HG03039 (cell line): Measurements from ENCODE around the gene BACH2.

Experiments
- ATAC-seq: cut with Tn5 transposase; IDR thresholded peaks from one replicate; pipeline ENCODE4 v1.9.1; 2021; ENCODE audit warnings: mild to moderate bottlenecking, moderate library complexity; ENCODE audit not compliant: unreplicated experiment

The BACH2 gene

DNA sequence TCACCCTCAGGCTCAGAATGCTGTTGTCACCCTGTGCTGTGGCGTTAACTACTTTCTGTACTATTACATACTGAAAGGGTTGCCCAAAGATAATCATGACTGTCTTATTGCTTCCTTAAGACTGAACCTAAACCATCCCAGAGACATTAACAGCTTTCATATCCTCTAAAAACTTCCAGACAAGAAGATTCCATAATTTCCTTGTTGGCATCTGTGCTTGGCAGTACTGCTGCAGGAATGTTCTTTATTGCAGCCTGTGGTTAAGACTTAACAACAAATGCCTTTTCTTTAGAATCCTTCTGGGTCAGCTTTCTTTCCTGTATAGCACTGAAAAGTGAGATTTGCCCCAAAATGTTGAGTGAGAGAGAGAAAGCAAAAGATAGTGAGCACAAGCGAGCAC is 292.7 kb downstream of the BACH2 start:
- no peak for ATAC-seq

DNA sequence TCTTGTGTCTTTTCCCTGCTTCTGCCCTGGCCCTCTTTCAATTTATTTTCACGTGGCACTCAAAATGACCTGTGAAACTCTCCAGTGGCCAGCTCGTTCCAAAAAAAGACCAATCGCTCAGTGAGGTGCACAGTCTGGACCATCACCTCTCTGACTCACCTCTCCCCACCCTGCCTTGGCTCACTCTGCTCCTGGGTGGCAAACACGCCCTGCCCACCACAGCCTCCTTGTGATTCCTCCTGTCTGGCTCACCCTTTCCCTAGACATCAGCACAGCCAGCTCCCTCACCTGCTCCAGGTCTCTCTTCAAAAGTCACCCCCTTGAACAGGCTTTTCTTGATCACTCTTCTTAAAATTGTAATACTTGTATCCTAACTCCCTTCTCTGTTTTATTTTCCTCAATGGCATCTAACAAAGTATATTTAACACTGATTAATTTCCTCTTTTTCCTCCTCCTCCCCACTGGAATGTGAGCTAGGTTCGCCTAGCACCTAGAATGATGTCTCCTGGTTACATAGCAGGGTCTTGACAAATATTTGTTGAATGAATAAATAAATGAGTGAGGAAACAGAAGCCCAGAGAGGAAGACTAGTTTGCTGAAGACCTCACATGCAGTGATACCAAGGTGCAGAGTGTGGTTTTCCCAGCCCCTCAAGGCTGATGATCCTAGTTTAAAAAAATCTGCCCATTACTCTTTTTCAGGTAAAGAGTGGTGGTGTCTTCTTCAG is 293.4 kb downstream of the BACH2 start:
- no peak for ATAC-seq

DNA sequence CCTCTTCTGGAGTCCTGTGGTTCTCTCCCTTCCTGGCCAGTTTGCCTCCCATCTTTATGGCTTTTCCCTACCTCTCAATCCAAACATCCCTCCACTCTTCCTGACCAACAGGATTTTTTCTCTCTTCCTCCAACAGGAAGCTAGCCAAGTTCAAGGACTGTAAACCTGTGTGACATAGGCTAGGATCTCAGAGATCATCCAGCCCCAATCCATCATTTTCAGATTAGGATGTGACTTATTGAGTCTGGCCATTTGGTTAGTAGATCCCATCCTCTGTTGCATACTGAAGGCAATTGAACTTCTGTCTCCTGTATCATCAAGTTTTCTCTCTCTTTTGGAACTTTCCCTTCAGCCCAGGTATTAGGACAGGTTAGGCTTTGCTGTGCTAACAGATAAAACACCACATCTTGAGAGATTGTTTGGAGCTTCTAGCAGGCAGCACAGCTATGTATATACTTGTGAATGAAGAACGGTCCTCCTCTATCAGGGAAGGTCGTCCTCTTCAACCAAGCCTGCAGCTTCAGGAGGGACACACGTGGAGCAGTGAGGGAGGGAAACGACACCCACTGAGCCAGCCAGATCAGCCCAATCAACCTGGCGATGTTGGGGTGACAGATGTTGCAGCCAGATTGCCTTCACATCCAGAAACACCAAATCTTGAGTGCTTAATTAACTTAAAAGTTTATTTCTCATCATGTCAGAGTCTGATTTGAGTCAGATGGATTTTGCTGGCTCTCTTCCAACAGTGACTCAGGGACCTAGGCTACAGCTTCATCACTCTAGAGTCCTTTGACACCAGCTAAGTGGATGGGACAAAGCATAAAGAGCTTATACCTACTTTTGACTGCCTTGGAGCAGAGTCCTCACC is 295.5 kb downstream of the BACH2 start:
- ATAC-seq: no peak

DNA sequence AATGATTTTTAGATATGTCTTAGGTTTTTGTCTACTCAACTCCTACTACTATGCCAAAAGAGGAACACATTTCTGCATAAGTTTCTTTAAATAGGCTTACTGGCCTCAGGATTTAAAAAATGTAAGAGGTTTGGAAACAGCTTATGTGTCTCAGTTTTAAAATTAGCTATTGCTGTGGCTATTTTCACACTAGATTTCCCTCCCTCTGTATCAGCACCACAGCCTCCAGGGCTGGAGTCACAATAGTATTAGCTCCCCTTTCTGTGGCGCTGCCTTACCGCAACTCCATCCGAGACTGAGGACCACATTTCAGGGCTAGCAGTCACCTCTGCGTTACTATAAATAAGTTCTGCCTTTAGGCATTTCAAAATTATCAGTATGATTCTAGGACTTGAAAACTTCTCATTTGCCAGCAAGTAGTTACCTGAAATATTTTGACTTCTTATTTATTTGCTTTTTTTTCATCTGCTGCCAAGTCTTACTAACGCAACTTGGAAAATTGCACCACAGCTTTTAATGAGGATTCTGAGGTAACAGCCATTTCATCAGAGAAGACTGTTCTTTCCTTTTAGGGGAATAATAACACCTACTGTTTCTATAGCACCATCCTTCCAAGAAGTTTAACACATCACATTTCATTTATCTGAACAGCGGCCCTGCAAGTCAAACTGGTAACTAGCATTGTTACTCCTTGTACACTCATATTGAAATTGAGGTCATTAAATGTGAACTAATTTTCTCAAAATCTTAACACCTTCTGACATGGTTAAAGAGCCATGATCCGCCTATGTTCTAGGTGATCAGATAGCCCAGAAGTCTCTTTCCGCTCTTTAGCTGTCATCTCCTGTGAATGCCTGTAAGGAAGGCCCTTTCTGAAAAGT is 296.5 kb downstream of the BACH2 start:
- no peak for ATAC-seq

DNA sequence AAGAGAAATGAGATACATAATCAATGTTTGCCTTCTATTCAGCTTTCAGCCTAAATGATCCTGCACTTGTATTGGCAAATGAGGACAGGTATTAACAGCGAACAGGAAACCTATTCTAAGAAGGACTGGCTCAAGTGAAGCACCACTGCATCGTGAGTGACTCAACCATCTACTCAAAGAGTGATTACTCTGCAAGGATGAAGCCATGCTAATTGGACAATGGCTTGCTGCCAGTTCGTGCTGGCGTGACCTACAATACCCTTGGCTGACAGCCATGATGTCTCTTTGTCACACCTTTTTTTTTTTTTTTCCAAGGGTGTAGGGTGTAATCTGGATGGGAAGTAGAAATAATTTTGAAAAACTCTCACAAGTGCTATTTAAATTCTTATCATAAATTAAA is 297.5 kb downstream of the BACH2 start:
- ATAC-seq: no peak

DNA sequence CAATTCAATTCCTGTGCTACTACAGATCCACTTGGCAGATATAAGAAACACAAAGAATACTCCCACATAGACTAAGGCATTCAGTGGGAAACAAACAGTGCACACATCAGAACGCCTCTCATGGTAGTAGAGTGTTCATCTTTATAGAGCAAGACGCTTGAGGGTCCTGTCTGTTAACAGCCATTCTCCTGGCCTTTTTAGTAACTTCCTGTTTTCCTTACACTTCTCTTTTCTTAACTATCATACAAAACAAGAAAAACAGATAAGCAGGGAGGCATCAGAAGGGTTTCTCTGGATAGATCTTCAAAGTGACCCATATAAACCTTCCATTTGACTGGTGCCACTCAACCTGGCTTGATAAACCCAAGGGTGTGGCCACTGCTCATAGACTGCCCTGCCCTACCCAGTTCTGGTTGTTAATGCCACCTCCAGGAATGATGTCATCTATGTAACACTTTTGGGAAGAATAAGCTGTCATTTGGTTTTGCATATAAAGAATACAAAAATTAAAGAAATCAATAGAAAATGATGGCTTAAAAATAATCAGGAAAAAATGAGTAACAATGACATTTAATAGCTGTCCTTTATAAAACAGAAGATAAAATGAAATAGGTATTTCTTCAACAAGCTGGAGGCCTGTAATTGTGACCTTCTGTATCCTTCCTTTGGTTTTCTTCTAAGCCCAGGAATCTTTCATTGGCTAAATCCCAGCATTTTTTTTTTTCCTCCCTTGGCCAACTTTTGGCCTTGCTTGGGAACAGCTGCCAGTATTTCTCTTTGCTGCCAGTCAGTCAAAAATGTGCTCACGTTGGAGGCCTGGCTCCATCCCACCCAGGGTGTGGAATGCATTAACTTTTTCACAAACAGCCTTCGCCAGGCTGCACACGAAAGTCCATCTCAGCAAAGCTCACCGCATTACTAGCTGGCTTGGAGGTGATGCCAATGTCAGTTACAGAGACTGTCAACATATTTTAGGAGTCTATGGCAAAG is 298.9 kb downstream of the BACH2 start:
- no peak for ATAC-seq

- no peak for ATAC-seq
Observed at GRCh38 chr6:89993411-89993810, 303.2 kb downstream of the BACH2 start.

DNA sequence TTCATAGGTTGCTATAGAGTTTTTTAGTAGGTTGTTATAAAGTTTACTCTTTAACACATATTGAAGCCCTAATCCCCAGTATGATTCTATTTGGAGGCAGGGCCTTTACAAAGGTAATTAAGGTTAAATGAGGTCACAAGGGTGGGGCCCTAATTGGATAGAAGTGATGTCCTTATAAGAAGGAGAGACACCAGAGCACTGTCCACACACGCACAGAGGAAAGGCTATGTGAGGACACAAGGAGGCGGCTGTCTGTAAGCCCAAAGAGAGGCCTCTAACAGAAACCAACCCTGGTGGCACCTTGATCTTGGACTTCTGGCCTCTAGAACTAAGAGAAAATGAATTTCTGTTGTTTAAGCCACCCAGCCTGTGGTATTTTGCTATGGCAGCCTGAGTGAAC is 303.8 kb downstream of the BACH2 start:
- no peak for ATAC-seq

DNA sequence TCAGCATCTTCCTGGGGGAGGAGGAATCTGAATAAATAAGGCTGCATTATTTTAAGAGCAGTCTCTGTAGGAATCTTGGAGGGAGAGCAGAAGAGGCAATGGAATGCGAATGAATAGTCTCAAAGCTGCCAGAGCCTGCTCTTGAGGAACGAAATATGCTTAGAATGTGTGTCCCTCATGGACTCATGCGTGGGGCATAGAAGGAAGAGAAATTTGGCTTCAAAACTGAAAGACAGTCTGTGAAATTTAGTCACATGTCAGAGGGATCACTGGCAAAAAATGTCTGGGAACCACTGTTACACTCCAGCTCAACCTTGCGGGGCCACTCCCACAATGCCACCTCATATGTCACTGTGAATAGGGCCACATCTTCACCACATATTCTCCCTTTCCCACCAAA is 306.9 kb downstream of the BACH2 start:
- no peak for ATAC-seq

- no peak for ATAC-seq
Observed at GRCh38 chr6:89987830-89988229, 308.8 kb downstream of the BACH2 start.

- no peak for ATAC-seq
Observed at GRCh38 chr6:89987140-89987539, 309.5 kb downstream of the BACH2 start.

DNA sequence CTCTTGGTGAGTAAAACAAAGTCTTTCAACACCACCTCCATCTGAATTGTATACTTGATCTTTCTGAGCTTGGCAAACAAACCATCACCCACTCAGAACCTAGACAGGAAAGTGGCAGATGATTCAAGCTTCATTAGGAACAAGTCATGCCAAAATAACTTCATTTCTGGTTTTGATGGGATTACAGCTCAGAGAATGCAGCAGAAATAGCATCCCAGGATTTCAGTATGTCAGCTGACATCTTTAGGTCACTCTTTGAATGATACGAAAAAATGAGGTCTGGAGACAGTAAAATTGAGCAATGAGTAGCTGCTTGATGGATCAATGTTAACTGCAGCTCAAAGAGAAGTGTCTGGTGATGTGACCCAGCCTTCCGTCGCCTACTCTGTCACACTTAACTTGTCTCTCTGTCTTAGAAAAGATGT is 310.0 kb downstream of the BACH2 start:
- no peak for ATAC-seq

- no peak for ATAC-seq
Observed at GRCh38 chr6:89985751-89986493, 310.7 kb downstream of the BACH2 start.

DNA sequence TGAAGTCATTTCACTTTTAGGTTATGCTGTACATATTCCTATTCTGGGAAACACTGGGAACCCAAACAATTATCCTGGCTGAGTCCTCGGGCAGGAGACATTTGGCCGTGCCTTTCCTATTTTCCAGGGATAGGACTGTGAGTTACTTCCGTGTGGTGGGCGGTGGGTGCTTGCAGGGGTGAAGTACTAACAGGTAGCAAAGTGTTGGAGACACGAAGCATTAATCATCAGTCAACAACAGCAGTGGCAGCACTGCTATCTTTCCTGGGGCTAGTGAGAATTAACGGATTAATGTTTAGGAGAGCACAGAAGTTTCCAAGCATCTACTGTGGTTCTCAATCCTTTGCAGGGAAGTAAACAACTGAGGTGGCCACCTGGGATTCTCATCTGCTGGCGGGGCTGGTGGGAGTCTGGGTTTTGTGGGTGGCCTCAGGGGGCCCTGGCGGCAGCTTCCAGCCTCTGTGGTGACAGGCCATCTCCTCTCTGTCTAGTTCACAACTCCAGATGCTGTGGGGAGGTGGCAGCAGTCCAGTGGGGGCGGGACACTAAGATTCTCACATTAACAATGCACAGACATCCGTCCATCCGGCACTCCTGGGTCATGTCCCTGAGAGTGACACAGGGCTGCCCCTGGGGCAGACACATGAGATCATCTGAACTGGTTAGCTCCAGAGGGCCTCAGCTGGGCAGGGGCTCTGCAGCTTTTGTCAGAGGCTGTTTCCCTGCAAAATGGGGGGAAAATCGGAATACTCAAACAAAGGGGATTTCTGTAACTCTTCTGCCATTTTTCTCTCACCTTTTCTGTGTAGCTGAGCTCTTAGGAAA is 311.5 kb downstream of the BACH2 start:
- no peak for ATAC-seq

DNA sequence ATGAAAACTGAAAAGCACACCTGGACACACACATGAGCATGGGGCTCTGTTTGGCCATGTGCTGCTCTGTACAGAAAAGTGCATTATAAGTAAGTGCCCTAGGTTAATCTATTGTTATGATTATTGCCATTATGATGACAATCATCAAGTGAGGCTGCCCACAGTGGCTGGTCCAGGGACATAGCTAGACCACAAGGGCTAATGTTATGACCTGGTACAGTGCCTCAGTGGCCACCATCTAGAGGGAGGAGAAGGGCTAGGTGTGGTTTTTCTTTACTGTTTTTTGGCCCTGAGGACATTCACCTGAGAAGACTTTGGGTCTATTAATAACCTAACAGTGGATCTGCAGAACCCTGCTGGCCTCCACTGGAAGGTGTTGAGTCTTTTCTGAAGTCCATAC is 316.3 kb downstream of the BACH2 start:
- ATAC-seq: no peak

- ATAC-seq: no peak
Observed at GRCh38 chr6:89979481-89980119, 317.0 kb downstream of the BACH2 start.

DNA sequence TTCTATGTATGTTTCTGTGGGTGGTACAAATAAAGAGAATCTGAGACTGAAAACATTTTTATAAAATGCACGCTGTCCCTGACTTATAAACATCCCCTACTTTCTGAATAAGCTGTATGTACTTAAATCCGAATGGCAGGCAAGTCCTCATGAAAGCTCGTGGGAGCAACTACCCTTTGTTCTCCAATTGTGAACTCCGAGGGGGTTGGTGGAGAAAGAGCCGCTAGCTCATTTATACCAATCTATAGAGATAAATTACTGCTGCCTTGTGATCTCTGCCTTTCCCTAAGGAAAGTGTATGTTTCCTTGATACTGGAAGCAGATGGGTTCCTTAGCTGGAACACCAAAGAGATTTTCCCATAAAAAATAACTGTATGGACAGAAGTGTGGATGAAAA is 317.9 kb downstream of the BACH2 start:
- no peak for ATAC-seq
